CD14-positive monocyte (primary cell): ENCODE measurements around the gene SCAPER. TPM values are rescaled to one million over a fixed set of nuclear protein-coding genes. Genes with fewer than 3 reads are reported as not detected.

Experiments used
- DNase-seq, 3 donors: peaks; one replicate each; pipeline ENCODE4 v3.0.0-alpha.2; 2011 to 2022
- H2AFZ ChIP-seq: 2 replicates; pipeline ENCODE4 v1.6.0; 2012; ENCODE audit warnings: mild to moderate bottlenecking, low read depth, low read length, inconsistent platforms; ENCODE audit not compliant: insufficient read depth, poor library complexity, severe bottlenecking
- H3K27ac ChIP-seq, 2 donors: 1 replicate in 1 of 2; 2 replicates in 1 of 2; pipeline ENCODE4 v1.5.1; 2012 to 2013; ENCODE audit warnings: low read length in 2 of 2, control low read depth in 1 of 2, inconsistent platforms in 1 of 2, low read depth in 1 of 2, mild to moderate bottlenecking in 1 of 2
- H3K27me3 ChIP-seq, 2 donors: one replicate each; pipeline versions ENCODE4 v1.6.0 to v1.6.1; 2011 to 2013; ENCODE audit warnings: low read length in 2 of 2; ENCODE audit not compliant: control insufficient read depth in 2 of 2, insufficient read depth in 2 of 2
- H3K36me3 ChIP-seq, 2 donors: replicated peaks in 1 of 2; 1 replicate in 1 of 2; 2 replicates in 1 of 2; pipeline versions ENCODE4 v1.5.1 to v1.6.1; 2012 to 2013; ENCODE audit warnings: low read length in 2 of 2, control low read depth in 1 of 2, inconsistent platforms in 1 of 2, mild to moderate bottlenecking in 1 of 2; ENCODE audit not compliant: insufficient read depth in 2 of 2, control insufficient read depth in 1 of 2
- H3K4me1 ChIP-seq, 2 donors: 1 replicate in 1 of 2; 2 replicates in 1 of 2; pipeline versions ENCODE4 v1.5.1 to v1.6.1; 2012 to 2013; ENCODE audit warnings: low read length in 2 of 2, control low read depth in 1 of 2, inconsistent platforms in 1 of 2, mild to moderate bottlenecking in 1 of 2, moderate library complexity in 1 of 2; ENCODE audit not compliant: insufficient read depth in 2 of 2, control insufficient read depth in 1 of 2
- H3K4me2 ChIP-seq: replicated peaks from 2 replicates; pipeline ENCODE3; 2012; ENCODE audit warnings: low read length, moderate library complexity, mild to moderate bottlenecking; ENCODE audit not compliant: poor library complexity, severe bottlenecking; ENCODE audit errors: extremely low read depth
- H3K4me3 ChIP-seq, 3 experiments: fragments of 200-600 bp in 1 of 3; sonication (generic) in 1 of 3; replicated peaks in 1 of 3; 1 replicate in 2 of 3; 2 replicates in 1 of 3; pipeline ENCODE4 v1.5.1; 2011 to 2013; ENCODE audit warnings: low read length in 3 of 3, mild to moderate bottlenecking in 3 of 3, control low read depth in 2 of 3, low read depth in 2 of 3, inconsistent platforms in 1 of 3, moderate library complexity in 1 of 3
- H3K79me2 ChIP-seq: 2 replicates; pipeline ENCODE4 v1.6.0; 2012; ENCODE audit warnings: mild to moderate bottlenecking, control low read depth, inconsistent platforms, low read length, moderate library complexity; ENCODE audit not compliant: insufficient read depth
- H3K9ac ChIP-seq: 2 replicates; pipeline ENCODE4 v1.6.0; 2017; ENCODE audit warnings: low read length, mild to moderate bottlenecking; ENCODE audit not compliant: insufficient read depth, poor library complexity, severe bottlenecking
- H3K9me3 ChIP-seq, 2 donors: replicated peaks in 1 of 2; 1 replicate in 1 of 2; 2 replicates in 1 of 2; pipeline versions ENCODE4 v1.5.1 to v1.6.1; 2012 to 2013; ENCODE audit warnings: low read length in 2 of 2, control low read depth in 1 of 2; ENCODE audit not compliant: control insufficient read depth in 1 of 2, insufficient read depth in 1 of 2
- H4K20me1 ChIP-seq: 2 replicates; pipeline ENCODE4 v1.6.0; 2012; ENCODE audit warnings: mild to moderate bottlenecking, low read length, control low read depth, moderate library complexity; ENCODE audit not compliant: insufficient read depth
- H3K27ac Mint-ChIP-seq, 7 donors: one replicate each; pipeline ENCODE4 v1.8.0; 2020; ENCODE audit warnings: mild to moderate bottlenecking in 7 of 7, mixed read lengths in 7 of 7, moderate library complexity in 6 of 7, inconsistent platforms in 2 of 7
- H3K27me3 Mint-ChIP-seq, 3 donors: one replicate each; pipeline ENCODE4 v1.8.0; 2021 to 2022; ENCODE audit warnings: low read depth in 3 of 3, mild to moderate bottlenecking in 3 of 3, mixed read lengths in 3 of 3, moderate library complexity in 3 of 3, inconsistent platforms in 1 of 3
- H3K36me3 Mint-ChIP-seq, 2 donors: one replicate each; pipeline ENCODE4 v1.8.0; 2020; ENCODE audit warnings: mixed read lengths in 2 of 2, inconsistent platforms in 1 of 2, mild to moderate bottlenecking in 1 of 2
- H3K4me1 Mint-ChIP-seq: one replicate; pipeline ENCODE4 v1.8.0; 2020; ENCODE audit warnings: mild to moderate bottlenecking, mixed read lengths
- H3K4me3 Mint-ChIP-seq, 2 donors: one replicate each; pipeline ENCODE4 v1.8.0; 2020; ENCODE audit warnings: mild to moderate bottlenecking in 2 of 2, mixed read lengths in 2 of 2, moderate library complexity in 1 of 2
- H3K9me3 Mint-ChIP-seq, 7 donors: one replicate each; pipeline ENCODE4 v1.8.0; 2020 to 2022; ENCODE audit warnings: mixed read lengths in 7 of 7, mild to moderate bottlenecking in 6 of 7, moderate library complexity in 6 of 7, inconsistent platforms in 2 of 7
- CTCF ChIP-seq: fragments of 200-600 bp; IDR thresholded peaks from one replicate; pipeline ENCODE4 v1.8.0; 2022; ENCODE audit warnings: antibody characterized with exemption, mild to moderate bottlenecking
- WGBS: methylation state at CpG from one replicate; pipeline ENCODE4 v1.1.5; 2013; ENCODE audit warnings: missing lambda C conversion rate; ENCODE audit not compliant: insufficient coverage; 5-methylcytosine and 5-hydroxymethylcytosine counted together
- intact Hi-C, 2 donors: fragments of 100-400 bp; cut with micrococcal nuclease; formaldehyde crosslinking; loops; one replicate each; pipeline versions ENCODE4 v1.15.0 to v1.15.1; 2023
- polyA plus RNA-seq, 3 donors: library from polyadenylated mRNA; depleted of rRNA in 1 of 3; unstranded in 2 of 3; stranded (reverse) in 1 of 3; fragments of 300-500 nt in 2 of 3; fragments of >200 nt in 1 of 3; fragmentation: Illumina TruSeq in 2 of 3; gene quantifications; 1 replicate in 2 of 3; 2 replicates in 1 of 3; pipeline ENCODE4 v1.2.3, GENCODE V29; 2012 to 2021

Gene SCAPER
- polyA plus RNA-seq, 3 donors: 2.5 to 5.4 (median 4.2) TPM

- Mint-ChIP-seq H3K4me3 (no peak overlapping the region), H3K27ac (no peak overlapping the region), H3K4me1 (no peaks in the 10 kb centered on the region), H3K36me3 (peaks cover 9 to 24% of the 10 kb centered on the region in 2 donors), H3K9me3 (no peaks in the 10 kb centered on the region), H3K27me3 (peaks cover 0 to 2% (median 1%) of the 10 kb centered on the region in 3 donors)
- no peak for TF ChIP-seq CTCF
- H3K4me3 ChIP-seq: no peak overlapping the region
- H4K20me1 ChIP-seq: no peaks in the 10 kb centered on the region
- no peaks in the 10 kb centered on the region for H3K27me3 ChIP-seq
- H3K27ac ChIP-seq: no peak overlapping the region
- H3K79me2 ChIP-seq: no peaks in the 10 kb centered on the region
- H3K9me3 ChIP-seq: no peaks in the 10 kb centered on the region
- intact Hi-C loops: no loop called here
- DNase-seq: no peak
- H3K4me1 ChIP-seq: no peaks in the 10 kb centered on the region
- H2AFZ ChIP-seq: no peak overlapping the region
- H3K4me2 ChIP-seq: no peak overlapping the region
- H3K36me3 ChIP-seq: peaks cover 2 to 7% of the 10 kb centered on the region in 2 donors
- H3K9ac ChIP-seq: no peak overlapping the region
Measured at GRCh38 chr15:76377751-76378150, 527.4 kb downstream of the SCAPER start.

DNA sequence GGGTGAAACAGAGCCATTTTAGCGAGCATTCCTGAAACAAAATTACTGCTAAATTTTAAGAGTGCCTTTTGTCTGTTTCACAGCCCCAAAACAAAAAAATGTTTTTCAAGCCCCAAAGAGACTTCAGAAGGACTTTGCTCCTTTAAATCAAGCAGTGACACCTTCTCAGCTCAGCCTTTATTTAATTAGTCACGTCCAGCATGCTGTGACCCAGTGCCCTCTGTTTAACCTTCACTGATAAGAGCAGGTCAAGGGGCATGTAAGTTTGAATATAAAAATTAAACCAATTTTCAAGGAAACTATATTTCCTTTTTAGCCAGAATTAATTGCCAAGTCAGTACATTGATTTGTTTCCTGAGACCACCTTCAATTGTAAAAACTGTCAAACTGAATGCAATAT lies 527.9 kb downstream of the SCAPER start:
- no peak for TF ChIP-seq CTCF
- Histone ChIP-seq H3K27me3 (no peaks in the 10 kb centered on the region), H3K27ac (no peak overlapping the region), H3K4me1 (no peaks in the 10 kb centered on the region), H3K9ac (no peak overlapping the region), H3K4me3 (no peak overlapping the region), H3K79me2 (no peaks in the 10 kb centered on the region), H3K9me3 (no peaks in the 10 kb centered on the region), H3K36me3 (peaks cover 2 to 7% of the 10 kb centered on the region in 2 donors), H2AFZ (no peak overlapping the region), H4K20me1 (no peaks in the 10 kb centered on the region), H3K4me2 (no peak overlapping the region)
- intact Hi-C loops: no loop called here
- H3K36me3 Mint-ChIP-seq: peaks cover 12 to 27% of the 10 kb centered on the region in 2 donors
- H3K9me3 Mint-ChIP-seq: no peaks in the 10 kb centered on the region
- DNase-seq: no peak
- H3K4me1 Mint-ChIP-seq: no peaks in the 10 kb centered on the region
- no peak overlapping the region for H3K4me3 Mint-ChIP-seq
- no peak overlapping the region for H3K27ac Mint-ChIP-seq
- 100% methylated on average over 1 of the region's 2 CpGs for WGBS
- peaks cover 0 to 2% (median 1%) of the 10 kb centered on the region in 3 donors for H3K27me3 Mint-ChIP-seq
